ENCODE data around the gene ZNF423. TPM values are rescaled to one million over a fixed set of nuclear protein-coding genes. Genes with fewer than 3 reads are reported as not detected.
A peak's percentile ranks its signal among the peaks of the same experiment; 100 is the strongest.

The ZNF423 gene
- total RNA-seq, 2 donors from 2014 or later = 4.7 to 7.3 TPM

GRCh38 chr16:49545243-49545642, 310.7 kb downstream of the ZNF423 start:
- H3K9ac ChIP-seq (ENCODE audit: low read depth in 2 of 2, low read length in 2 of 2) = no peak overlapping the region
- DNase-seq = no peak
- H3K27me3 ChIP-seq = no peaks in the 10 kb centered on the region
- H3K4me3 ChIP-seq = no peak overlapping the region
- no peak overlapping the region for H3K27ac ChIP-seq
- intact Hi-C loops (cut with DNase I) = loop anchor here (10.0 kb wide), 1 partner anchor 380 kb away; no protein-coding TSS in a partner anchor
- no peaks in the 10 kb centered on the region for H3K9me3 ChIP-seq
- H3K36me3 ChIP-seq = no peaks in the 10 kb centered on the region
- no peak for TF ChIP-seq CTCF (IDR thresholded peaks at IDR 0.05)
- H3K4me1 ChIP-seq = no peaks in the 10 kb centered on the region

- intact Hi-C loops (cut with DNase I) = loop anchor here (10.0 kb wide), 1 partner anchor 380 kb away; no protein-coding TSS in a partner anchor
Observed at GRCh38 chr16:49544828-49545227, 311.1 kb downstream of the ZNF423 start.

GRCh38 chr16:49543631-49543946, 312.3 kb downstream of the ZNF423 start:
- H3K27ac ChIP-seq = no peak overlapping the region
- peak; percentile 26 for DNase-seq
- TF ChIP-seq CTCF (IDR thresholded peaks at IDR 0.05) = no peak
- no peak overlapping the region for H3K9ac ChIP-seq (ENCODE audit: low read depth in 2 of 2, low read length in 2 of 2)
- H3K9me3 ChIP-seq = no peaks in the 10 kb centered on the region
- no peak overlapping the region for H3K4me3 ChIP-seq
- no peaks in the 10 kb centered on the region for H3K27me3 ChIP-seq
- intact Hi-C loops (cut with DNase I) = loop anchor here (10.0 kb wide), 1 partner anchor 381 kb away; no protein-coding TSS in a partner anchor
- H3K36me3 ChIP-seq = no peaks in the 10 kb centered on the region
- H3K4me1 ChIP-seq = no peaks in the 10 kb centered on the region

More at GRCh38 chr16:49544828-49545227, 311.1 kb downstream of the ZNF423 start:
- Histone ChIP-seq H3K36me3 (no peaks in the 10 kb centered on the region), H3K4me1 (no peaks in the 10 kb centered on the region), H3K27me3 (no peaks in the 10 kb centered on the region), H3K9ac (ENCODE audit: low read depth in 2 of 2, low read length in 2 of 2) (no peak overlapping the region), H3K27ac (no peak overlapping the region), H3K9me3 (no peaks in the 10 kb centered on the region), H3K4me3 (no peak overlapping the region)
- no peak for DNase-seq
- TF ChIP-seq CTCF (IDR thresholded peaks at IDR 0.05) = no peak

- H3K4me1 ChIP-seq = no peaks in the 10 kb centered on the region
- no peaks in the 10 kb centered on the region for H3K9me3 ChIP-seq
- no peak for DNase-seq
- no peak overlapping the region for H3K27ac ChIP-seq
- intact Hi-C loops (cut with DNase I) = loop anchor here (10.0 kb wide), 1 partner anchor 382 kb away; no protein-coding TSS in a partner anchor
- H3K9ac ChIP-seq (ENCODE audit: low read depth in 2 of 2, low read length in 2 of 2) = peak overlapping the region in 1 of 2 donors; percentile 31
- H3K4me3 ChIP-seq = no peak overlapping the region
- no peak for TF ChIP-seq CTCF (IDR thresholded peaks at IDR 0.05)
- no peaks in the 10 kb centered on the region for H3K27me3 ChIP-seq
- H3K36me3 ChIP-seq = no peaks in the 10 kb centered on the region
Observed at GRCh38 chr16:49542946-49543630, 312.8 kb downstream of the ZNF423 start.

- no peaks in the 10 kb centered on the region for H3K36me3 ChIP-seq
- H3K9me3 ChIP-seq = no peaks in the 10 kb centered on the region
- no peak for TF ChIP-seq CTCF (IDR thresholded peaks at IDR 0.05)
- intact Hi-C loops (cut with DNase I) = loop anchor here (10.0 kb wide), 1 partner anchor 382 kb away; no protein-coding TSS in a partner anchor
- no peak overlapping the region for H3K4me3 ChIP-seq
- H3K27me3 ChIP-seq = no peaks in the 10 kb centered on the region
- no peak overlapping the region for H3K9ac ChIP-seq (ENCODE audit: low read depth in 2 of 2, low read length in 2 of 2)
- no peak overlapping the region for H3K27ac ChIP-seq
- H3K4me1 ChIP-seq = no peaks in the 10 kb centered on the region
- no peak for DNase-seq
Observed at GRCh38 chr16:49542391-49542891, 313.5 kb downstream of the ZNF423 start.
